SHP77 treated with DMSO at 0.1 percent for 48 hours (cell line): ENCODE results near the gene APOBEC3C.
A peak's percentile ranks its signal among the peaks of the same experiment; 100 is the strongest.
"Not testable (repeated sequence)": the region's sequence is repeated elsewhere in the genome, so short reads cannot be mapped to it uniquely, and the experiment has no call there.

Experiments
- DNase-seq: peaks from one replicate; lab custom pipeline; 2025; lab: John Stamatoyannopoulos, UW

APOBEC3C gene

DNA sequence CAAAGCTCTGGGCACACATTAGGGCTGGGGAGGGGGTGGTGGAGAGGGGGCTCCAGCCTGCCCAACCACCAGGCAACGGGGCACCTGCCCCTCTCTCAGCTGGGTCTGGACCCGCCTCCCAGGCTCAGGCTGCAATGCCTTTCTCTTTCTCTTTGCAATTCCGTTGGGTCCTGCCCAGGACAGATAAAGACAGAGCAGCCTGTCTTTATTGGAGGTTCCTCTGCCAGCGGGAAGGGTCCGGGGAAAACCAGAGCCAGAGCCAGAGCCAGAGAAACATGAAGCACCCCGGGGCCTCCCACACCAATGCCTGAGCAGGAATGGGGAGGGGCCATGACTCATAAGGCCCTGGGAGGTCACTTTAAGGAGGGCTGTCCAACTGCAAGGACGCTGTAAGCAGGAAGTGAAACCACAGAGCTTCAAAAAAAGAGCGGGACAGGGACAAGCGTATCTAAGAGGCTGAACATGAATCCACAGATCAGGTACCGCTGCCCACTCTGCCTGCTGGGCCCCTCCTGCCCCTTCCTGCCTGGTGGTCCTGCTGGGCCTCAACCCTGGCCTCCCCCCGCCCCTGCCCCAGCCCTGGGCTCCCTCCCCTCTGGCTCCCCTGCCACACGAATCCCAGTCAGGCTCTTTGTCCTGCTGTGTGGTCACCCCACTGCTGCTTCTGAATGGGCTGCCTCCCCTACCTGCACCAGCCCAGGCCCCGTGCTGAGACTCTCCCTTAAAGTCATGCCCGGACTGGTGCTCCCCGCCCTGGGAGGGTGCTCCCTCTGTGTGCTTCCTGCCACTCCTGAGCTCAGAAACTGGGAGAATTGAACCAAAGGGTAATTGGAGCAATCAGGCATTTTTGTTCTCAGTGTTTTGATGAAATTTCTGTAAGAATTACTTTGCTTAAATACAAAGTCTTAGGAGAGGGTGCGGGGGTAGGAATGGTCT lies 31.8 kb upstream of the APOBEC3C start, which contains the start of gene APOBEC3B:
TSS of gene APOBEC3B (plus strand) at position 356 of the 936 bp plus-strand sequence. CDS start at position 463, 107 bp downstream.
- peak; percentile 18 for DNase-seq

DNA sequence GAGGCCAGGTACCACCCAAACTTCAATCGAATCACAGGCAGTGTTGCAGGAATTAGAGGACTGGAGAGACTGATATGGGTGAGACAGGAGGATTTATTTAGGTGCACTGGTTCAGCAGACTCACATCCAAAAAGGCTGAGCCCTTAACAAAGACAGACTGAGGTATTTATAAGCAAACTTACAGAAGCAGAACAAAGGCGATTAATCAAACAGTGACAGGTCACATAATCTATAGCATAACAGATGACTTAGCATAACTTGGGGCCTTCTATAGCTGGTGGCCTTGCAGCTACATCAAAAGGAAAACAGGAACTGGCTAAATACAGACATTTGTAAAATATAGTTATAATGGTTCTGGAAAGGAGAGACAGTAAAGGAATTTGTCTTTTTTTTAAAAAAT lies 29.8 kb upstream of the APOBEC3C start:
- no peak for DNase-seq

DNA sequence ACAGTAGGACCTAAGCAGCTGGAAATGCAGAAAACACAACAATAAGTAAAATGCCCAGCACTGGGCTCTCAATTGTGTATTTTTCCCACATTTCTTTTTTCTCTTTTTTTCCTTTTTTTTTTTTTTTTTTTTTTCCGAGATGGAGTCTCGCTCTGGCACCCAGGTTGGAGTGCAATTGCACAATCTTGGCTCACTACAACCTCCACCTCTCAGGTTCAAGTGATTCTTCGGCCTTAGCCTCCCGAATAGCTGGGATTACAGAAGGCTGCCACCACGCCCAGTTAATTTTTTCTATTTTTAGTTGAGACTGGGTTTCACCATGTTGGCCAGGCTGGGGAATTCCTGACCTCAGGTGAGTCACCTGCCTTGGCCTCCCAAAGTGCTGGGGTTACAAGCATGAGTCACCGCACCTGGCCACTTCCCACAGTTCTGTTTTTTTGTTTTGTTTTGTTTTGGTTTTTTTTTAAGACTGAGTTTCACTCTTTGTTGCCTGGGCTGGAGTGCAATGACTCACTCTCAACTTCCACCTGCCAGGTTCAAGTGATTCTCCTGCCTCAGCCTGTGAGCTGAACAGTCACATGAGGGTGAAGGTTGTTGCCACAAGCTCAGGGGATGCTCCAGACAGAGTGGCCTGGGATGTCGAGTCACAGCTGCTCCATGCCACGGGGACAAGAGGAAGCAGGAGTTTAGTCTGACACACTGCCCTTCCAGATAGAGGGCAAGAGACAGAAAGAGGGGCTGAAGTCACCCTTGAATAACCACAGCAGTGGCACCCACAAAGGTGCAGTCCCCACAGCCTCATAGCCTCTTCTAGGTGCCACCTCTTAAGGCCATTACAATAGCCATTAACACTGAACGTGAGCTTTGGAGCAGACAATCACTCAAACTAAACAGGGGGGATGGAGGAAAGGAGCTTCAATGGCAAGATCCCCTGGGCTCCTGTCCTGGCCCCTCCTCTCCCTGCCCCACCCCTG lies 29.0 kb upstream of the APOBEC3C start:
- DNase-seq = not testable (repeated sequence)

DNA sequence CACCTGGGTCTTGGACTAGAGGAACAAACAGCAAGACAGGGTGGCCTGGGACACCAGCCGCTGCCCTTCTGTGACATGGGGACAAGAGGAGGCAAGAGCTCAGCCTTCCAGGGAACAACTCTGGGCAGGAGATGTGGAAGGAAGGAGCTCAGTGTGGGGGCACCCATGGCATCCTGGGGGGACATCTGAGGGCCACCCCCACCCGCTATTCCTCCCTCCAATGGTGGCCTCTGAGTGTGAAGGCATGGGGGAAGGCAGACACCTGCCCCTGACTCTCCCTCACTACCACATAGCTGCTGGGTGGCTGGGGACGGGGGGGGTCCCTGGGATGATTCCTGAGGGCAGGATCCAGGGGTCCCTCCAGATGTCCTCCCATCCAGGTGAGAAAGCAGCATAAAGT lies 27.4 kb upstream of the APOBEC3C start:
- DNase-seq = no peak

DNA sequence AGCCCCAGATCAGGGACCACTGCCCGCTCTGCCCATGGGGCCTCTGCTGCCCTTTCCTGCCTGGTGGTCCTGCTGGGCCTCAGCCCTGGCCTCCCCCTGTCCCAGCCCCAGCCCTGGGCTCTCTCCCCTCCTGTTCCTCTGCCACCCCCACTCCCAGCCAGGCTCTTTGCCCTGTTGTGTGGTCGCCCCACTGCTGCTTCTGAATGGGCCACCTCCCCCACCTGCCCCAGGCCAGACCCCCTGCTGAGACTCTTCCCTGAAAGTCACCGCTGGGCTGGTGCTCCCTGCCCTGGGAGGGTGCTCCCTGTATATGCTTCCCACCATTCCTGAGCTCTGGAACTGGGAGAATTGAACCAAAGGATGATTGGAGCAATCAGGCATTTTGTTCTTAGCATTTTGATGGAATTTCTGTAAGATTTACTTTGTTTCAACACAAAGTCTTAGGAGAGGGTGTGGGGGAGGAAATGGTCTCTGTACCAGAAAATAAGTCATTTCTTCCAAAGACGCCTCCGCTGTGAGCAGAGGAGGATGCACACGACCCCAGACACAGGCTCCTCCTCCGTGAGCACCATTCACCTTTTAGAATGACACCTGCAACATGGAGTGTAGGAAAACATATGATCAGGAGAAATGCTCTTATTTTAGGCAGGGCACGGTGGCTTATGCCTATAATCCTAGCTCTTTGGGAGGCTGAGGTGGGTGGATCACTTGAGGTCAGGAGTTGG lies 26.7 kb upstream of the APOBEC3C start:
- no peak for DNase-seq

DNA sequence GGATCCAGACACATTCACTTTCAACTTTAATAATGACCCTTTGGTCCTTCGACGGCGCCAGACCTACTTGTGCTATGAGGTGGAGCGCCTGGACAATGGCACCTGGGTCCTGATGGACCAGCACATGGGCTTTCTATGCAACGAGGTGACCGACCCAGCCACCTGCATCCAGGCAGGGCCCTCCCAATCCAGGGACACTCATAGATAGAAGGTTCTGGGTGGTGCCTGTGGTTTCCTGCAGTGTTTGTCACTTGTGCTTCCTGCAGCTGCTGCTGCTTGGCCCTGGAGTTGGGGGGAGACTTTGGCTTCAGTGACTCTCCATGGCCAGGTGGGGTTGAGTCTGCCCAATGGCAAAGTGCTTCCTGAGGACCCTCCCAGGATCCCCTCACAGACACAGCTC lies 24.6 kb upstream of the APOBEC3C start:
- DNase-seq = no peak

DNA sequence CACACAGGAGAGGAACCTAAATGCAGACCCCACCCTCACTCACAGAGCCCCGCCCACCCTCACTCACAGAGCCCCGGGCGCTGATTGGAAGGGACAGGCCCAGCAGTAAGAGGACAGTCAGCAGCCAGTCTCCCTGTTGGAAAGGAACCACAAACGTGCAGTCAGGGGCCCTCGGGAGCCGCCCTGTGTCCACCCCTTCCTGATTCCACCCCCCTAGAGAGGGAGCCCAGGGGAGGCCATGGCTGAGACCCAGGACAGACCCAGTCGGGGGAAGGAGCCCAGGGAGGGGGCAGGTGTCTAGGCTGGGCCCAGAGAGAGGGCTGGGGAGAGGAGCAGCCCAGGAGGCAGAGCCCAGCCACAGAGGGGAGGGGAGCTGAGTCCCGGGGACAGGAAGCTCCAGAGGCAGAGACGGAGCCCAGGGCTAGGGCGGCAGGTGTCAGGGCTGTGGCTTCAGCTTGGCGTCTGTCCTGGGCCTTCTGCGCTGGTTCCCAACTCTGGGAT lies 21.1 kb upstream of the APOBEC3C start:
- peak; percentile 68 for DNase-seq

DNA sequence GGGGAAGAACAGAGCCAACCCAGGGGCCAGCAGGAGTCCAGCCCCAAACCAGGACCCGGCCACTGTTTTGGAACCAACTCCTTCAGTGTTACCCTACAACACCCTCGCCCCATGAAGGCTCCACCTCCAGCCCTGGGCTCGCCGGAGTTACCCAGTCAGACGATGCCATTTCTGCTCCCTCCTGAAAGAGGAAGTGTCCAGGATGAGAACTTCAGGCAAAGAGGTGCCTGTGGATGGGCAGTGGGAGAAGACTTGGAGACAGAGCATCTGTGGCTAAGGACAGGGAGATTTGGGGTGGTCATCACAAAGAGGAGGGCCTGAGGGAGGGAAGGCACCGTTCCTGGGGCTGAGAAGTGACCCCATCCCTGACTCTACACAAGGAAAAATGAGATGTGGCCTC lies 18.0 kb upstream of the APOBEC3C start:
- no peak for DNase-seq

DNA sequence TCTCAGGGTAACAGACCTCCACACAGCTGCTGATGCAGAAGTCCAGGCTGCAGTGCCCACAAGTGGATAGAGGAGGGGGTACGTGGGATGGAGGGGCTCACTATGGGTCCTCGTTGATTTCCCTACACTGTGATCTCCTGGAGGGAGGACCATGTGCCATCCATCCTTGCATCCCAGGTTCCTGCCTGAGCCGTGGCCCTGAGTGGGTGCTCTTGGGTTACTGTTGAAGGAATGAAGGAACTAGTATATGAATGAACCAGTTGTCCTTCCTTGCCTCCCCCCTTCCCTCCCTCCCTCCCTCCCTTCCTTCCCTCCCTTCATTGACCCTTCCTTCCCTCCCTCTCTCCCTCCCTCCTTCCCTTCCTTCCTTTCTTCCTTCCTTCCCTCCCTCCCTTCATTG lies 16.5 kb upstream of the APOBEC3C start:
- no peak for DNase-seq

DNA sequence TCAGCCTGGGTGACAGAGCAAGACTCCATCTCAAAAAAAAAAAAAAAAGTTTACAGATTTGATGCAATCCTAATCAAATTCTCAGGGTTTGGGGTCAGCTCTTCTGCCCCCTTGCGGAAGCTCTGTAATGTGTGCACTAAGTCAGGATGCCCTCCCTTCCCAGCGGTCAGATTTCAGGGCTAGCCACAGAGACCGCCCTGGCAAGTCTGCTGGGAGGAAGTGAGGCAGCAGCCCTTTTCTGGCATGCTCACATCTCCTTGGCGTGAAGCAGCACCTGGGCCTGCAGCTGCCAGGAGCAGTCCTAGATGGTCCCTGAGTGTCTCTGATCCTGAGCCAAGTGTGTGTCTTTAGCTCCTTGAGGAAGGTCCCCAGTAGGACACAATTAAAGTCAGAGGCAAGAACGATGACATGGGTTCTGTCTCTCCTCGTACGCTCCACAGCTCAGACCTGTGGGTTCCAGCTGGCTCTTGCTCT lies 10.9 kb upstream of the APOBEC3C start:
- peak; percentile 74 for DNase-seq

DNA sequence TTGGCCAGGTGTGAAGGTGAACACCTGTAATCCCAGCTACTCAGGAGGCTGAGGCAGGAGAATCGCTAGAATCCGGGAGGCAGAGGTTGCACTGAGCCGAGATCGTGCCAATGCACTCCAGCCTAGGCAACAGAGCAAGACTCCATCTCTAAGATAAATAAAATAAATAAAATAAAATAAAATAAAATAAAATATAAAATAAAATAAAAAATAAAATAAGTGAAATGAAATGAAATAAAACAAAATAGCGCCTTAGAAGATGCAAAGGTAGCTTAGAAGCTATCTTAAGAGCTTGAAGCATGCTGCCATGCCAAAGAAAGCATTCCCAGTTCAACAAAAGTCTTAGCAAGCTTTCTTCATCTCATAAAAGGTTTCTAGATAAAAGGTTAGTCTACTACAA lies 6.9 kb upstream of the APOBEC3C start:
- DNase-seq = no peak

DNA sequence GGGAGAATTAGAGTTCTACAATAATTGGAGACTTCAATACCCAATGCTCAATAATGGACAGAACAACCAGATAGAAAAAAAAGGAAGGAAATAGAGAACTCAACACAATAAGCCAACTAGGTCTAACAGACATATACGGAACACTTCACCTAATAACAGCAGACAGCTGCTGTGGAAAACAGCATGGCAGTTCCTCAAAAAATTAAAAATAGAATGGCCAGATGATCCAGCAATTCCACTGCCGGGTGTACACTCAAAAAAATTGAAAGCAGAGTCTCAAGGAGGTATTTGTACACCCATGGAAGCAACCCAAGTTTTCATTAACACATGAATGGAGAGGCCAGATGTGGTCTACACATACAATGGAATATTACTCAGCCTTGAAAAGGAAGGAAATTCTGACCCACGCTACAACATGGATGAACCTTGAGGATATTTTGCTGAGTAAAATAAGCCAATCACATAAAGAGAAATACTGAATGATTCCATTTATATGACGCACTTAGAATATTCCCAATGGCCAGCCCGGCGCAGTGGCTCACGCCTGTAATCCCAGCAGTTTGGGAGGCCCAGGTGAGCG lies 5.7 kb upstream of the APOBEC3C start:
- not testable (repeated sequence) for DNase-seq

DNA sequence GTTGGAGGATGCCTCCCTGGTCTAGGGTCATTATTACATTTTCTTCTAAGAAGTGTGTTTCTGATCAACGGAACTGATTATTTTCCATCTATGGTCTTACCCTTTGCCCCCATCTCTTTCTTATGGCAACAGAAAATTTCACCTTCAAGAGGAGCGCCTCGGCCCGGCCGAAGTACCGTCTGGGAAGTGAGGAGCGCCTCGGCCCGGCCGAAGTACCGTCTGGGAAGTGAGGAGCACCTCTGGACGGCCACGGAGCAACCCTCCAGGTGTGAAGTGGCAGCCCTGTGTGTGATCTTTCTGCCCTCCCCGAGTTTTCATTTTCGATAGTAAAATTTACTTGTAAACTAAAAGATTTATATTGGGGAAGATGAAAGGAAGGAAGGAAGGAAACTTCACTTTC lies 3.1 kb upstream of the APOBEC3C start:
- DNase-seq = no peak

DNA sequence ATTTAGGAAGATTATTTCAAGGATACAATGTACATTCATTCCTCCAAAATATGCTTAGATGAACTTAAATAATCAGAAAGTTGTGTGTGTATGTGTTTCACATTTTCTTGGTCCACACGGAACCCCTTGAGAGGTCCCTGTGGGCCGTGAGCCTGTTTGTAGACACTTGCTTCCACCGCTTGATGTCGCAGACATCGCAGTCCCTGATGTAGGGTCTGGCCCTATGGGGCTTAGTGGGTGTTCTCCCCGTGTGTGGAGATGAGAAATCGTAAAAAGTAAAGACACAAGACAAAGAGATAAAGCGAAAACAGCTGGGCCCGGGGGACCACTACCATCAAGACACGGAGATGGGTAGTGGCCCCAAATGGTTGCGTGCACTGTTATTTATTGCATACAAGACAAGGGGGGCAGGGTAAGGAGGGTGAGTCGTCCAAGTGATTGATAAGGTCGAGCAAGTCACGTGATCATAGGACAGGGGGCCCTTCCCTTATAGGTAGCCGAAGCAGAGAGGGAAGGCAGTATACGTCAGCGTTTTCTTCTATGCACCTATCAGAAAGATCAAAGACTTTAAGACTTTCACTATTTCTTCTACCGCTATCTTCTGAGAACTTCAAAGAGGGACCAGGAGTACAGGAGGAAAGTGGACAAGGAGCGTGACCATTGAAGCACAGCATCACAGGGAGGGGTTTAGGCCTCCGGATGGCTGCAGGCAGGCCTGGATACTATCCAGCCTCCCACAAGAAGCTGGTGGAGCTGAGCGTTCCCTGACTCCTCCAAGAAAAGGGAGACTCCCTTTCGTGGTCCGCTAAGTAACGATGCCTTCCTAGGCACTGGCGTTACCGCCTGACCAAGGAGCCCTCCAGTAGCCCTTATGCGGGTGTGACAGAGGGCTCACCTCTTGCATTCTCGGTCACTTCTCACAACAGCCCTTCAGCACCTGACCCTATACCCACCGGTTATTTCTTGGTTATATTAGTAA lies 1.2 kb upstream of the APOBEC3C start:
- DNase-seq = no peak

DNA sequence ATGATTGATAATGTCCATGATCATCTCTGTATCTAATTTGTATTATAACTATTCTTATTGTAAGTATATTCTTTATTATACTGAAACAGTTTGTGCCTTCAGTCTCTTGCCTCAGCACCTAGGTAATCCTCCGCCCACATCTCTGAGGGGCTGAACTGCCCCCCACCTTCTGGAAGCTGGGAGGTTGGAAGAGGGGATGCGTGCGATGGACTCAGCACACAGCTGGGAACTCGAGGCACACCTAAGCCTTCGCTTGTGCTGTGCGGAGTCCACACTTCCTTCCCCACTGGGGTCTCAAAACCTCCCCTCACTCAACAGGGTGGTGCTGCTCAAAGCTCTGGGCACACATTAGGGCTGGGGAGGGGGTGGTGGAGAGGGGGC lies 506 bp upstream of the APOBEC3C start:
- DNase-seq = not testable (repeated sequence)

DNA sequence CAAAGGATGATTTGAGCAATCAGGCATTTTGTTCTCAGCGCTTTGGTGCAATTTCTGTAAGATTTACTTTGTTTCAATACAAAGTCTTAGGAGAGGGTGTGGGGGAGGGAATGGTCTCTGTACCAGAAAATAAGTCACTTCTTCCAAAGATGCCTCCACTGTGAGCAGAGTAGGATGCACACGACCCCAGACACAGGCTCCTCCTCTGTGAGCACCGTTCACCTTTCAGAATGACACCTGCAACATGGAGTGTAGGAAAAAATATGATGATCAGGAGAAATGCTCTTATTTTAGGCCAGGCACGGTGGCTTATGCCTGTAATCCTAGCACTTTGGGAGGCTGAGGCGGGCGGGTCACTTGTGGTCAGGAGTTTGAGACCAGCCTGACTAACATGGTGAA lies 665 bp downstream of the APOBEC3C start:
- DNase-seq = not testable (repeated sequence)

DNA sequence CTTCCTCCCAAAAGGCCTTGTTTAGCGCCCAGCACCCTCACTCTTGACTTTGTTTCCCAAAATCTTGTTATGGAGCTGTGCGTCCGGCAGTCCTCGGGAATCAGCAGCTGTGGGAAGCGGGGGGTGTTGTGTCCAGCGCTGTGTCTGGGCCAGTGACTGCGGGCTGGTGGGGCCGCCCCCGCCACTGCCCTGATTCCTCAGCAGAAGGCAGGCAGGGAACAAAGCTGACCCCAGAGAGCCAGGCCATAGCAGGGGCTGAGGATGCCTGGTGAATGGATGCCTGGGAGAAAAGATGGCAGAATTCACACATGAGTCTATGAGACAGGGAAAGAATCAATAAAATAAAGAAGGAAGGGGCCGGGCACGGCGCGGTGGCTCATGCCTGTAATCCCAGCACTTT lies 2.5 kb downstream of the APOBEC3C start:
- no peak for DNase-seq

DNA sequence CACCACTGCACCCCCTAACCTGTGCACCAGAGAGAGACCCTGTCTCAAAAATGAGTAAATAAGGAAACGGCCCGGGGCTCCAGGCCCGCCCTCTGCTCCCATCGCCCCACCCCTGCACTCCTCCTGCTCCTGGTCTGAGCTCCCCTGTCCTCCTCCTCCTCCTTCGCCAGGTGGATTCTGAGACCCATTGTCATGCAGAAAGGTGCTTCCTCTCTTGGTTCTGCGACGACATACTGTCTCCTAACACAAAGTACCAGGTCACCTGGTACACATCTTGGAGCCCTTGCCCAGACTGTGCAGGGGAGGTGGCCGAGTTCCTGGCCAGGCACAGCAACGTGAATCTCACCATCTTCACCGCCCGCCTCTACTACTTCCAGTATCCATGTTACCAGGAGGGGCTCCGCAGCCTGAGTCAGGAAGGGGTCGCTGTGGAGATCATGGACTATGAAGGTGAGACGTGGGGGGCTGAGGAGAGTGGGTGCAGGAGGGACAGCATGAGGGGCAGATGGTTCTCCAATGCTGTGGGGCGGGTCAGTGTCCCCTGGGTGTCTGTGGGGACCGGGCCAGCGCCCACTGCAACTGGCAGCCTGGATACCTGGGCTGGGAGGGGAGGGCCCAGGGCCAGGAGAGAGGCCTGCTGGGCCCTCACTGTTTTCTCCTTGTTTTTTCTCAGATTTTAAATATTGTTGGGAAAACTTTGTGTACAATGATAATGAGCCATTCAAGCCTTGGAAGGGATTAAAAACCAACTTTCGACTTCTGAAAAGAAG lies 3.7 kb downstream of the APOBEC3C start:
- DNase-seq = no peak

DNA sequence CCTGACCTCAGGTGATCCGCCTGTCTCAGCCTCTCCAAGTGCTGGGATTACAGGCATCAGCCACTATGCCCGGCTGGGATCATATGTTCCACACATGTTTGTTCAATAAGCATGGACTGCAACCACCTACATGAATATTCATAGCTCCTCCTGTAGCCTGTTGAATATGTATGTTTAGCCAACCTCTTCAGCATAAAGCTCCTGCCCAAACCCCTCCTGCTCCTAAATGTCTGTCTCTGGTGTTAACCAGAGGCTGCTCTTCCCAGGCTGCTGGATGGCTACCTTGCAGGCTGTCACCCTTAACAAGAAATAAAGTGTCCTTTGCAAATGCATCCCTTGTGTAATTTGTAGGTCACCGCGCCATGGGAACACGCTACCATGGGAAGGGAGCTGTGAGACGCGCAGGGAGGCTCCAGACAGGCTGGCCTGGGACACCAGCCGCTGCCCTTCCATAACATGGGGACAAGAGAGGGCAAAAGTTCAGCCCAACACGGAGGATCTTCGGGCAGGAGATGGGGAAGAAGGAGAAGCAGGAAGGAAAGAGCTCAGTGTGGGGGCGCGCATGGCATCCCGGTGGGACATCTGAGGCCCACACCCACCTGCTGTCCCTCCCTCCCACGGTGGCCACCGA lies 6.1 kb downstream of the APOBEC3C start:
- not testable (repeated sequence) for DNase-seq
